ENCODE data around the gene FAM237B. TPM values are rescaled to one million over a fixed set of nuclear protein-coding genes. Genes with fewer than 3 reads are reported as not detected.

FAM237B gene
- total RNA-seq, 1 donor from 2014 or later = not detected

GRCh38 chr7:90271753-90272152 lies 49.4 kb downstream of the FAM237B start:
- no peak for TF ChIP-seq CTCF (conservative IDR thresholded peaks at IDR 0.05; ENCODE audit: low read depth, low read length)
- no peak for DNase-seq (ENCODE audit: low read depth)
- no peak overlapping the region for H3K4me3 ChIP-seq (ENCODE audit: low read depth, low read length)

GRCh38 chr7:90270431-90271178 lies 50.5 kb downstream of the FAM237B start:
- no peak for DNase-seq (ENCODE audit: low read depth)
- TF ChIP-seq CTCF (conservative IDR thresholded peaks at IDR 0.05; ENCODE audit: low read depth, low read length) = no peak
- H3K4me3 ChIP-seq (ENCODE audit: low read depth, low read length) = no peak overlapping the region

- TF ChIP-seq CTCF (conservative IDR thresholded peaks at IDR 0.05; ENCODE audit: low read depth, low read length) = no peak
- H3K4me3 ChIP-seq (ENCODE audit: low read depth, low read length) = no peak overlapping the region
- DNase-seq (ENCODE audit: low read depth) = no peak
Measured at GRCh38 chr7:90269163-90269562, 51.9 kb downstream of the FAM237B start.

GRCh38 chr7:90267263-90267858 lies 53.7 kb downstream of the FAM237B start:
- no peak for TF ChIP-seq CTCF (conservative IDR thresholded peaks at IDR 0.05; ENCODE audit: low read depth, low read length)
- no peak overlapping the region for H3K4me3 ChIP-seq (ENCODE audit: low read depth, low read length)
- DNase-seq (ENCODE audit: low read depth) = no peak

- H3K4me3 ChIP-seq (ENCODE audit: low read depth, low read length) = no peak overlapping the region
- no peak for TF ChIP-seq CTCF (conservative IDR thresholded peaks at IDR 0.05; ENCODE audit: low read depth, low read length)
- DNase-seq (ENCODE audit: low read depth) = no peak
Measured at GRCh38 chr7:90266808-90267207, 54.3 kb downstream of the FAM237B start.

Other genes with a start within 250 kb of the FAM237B start
- gene STEAP1, start 166.8 kb downstream of the FAM237B start, total RNA-seq = 3.4 and 8.0 TPM in 2 replicates
- 2.1 and 2.7 TPM in 2 replicates for gene STEAP2, start 109.6 kb downstream of the FAM237B start, total RNA-seq
- 0.29 and 0.51 TPM in 2 replicates for gene CFAP69, start 76.1 kb downstream of the FAM237B start, total RNA-seq
- 10.5 and 20.8 TPM in 2 replicates for gene GTPBP10, start 25.4 kb upstream of the FAM237B start, total RNA-seq
- gene CLDN12, start 82.2 kb upstream of the FAM237B start, total RNA-seq = 25.2 and 53.3 TPM in 2 replicates
- not detected in 2 replicates for gene PTTG1IP2, start 148.3 kb upstream of the FAM237B start, total RNA-seq